ENCODE results near the gene VPS72.

VPS72 gene

GRCh38 chr1:151133018-151133806 is 56.8 kb downstream of the VPS72 start:
- in situ Hi-C loops (cut with HindIII; ENCODE audit: low sequenced_read_pairs), result no loop called here
- no peak for DNase-seq (ENCODE audit: low read depth)
- H3K4me3 ChIP-seq (ENCODE audit: low read depth, low read length), result no peak overlapping the region
- TF ChIP-seq CTCF (IDR thresholded peaks at IDR 0.05; ENCODE audit: low read depth, low read length, missing control alignments), result no peak

DNA sequence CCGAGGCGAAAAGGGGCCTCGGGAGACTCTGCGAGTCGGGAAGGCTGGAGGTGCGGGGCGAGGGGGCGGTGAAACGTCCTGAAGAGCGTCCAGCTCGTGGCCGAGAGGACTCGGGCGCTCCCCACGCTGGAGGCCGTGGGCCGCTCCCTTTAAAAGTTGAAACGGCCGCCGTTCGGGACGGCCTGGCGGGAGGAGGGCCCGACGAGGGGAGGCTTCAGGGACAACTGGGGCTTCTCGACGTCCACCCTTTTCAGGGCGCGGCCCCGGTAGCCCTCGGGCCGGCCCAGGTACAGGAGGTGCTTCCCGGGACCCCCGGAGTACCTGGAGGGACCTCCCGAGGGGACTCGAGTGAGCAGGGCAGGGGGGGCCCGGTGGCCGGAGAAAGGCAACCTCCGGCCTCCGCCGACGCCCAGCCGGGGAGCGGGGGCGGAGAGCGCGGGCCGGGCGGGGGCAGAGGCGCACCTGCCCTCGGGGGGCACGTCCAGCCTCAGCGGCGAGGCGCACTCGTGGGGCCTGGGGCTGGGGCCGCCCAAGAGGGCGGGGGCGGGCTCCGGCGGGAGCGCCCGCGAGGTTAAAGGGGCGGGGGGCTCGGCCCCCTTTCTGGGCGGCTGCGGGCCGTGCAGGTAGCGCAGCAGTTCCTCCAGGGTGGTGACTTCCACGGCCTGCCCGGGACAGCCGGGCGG is 57.5 kb downstream of the VPS72 start:
- no peak overlapping the region for H3K4me3 ChIP-seq (ENCODE audit: low read depth, low read length)
- TF ChIP-seq CTCF (IDR thresholded peaks at IDR 0.05; ENCODE audit: low read depth, low read length, missing control alignments), result no peak
- in situ Hi-C loops (cut with HindIII; ENCODE audit: low sequenced_read_pairs), result no loop called here
- DNase-seq (ENCODE audit: low read depth), result no peak

DNA sequence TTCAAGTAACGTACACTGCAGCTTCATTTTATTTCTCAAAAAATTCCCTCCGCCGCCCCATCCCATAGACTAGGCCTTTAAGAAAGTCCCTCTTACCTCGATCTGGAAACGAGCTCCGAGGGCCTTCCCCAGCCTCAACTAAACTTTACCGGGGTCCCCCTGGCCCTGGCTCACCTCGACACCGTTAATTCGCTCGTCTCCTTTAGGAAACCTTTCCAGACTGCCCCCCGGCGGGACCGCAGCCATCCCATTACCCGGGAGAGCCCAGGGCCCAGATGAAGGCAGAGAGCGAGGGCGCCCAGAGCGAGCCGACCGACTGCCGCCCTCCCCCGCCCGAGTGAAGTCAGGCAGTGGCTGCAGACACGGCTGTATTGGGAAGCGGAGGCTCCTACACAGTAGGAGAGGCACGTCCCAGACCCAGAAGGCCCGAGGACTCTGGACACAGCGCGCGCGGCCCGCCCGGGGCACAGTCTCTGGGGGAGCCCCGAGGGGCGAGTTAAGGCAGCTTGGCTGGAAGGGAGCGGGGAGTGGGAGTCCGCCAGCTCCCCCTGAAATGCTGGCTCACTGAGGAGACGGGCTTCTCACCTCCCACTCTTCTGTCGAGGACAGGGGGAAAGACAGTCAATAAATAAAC is 58.2 kb downstream of the VPS72 start:
- DNase-seq (ENCODE audit: low read depth), result no peak

DNA sequence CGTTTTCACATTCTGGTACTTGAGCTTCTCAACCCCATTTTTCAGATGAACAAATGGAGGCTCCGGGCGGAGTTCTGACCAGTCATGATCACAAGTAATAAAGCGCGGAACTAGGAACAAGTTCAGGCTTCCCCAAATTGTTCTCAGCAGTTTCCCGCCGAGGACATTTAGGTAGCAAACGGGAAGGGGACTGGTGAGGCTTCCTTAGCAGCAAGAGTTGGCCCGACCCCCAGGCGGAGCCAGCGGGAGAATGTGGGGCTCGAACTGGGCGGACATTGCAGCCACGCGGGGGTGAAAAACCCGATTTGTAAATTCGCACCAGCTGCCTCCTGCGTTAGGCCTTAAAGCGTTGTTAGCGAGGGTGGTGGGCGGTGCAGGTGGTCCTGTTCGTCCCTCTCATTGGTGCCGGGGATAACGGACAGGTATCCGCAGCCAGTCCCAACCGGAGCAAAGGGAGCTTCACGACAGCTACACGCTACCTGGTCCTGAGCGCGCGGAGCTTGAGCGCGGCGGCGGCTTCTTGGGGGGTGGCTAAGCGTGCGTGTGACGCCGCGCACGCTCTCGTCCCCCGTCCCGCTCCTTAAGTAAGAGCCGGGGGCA is 58.9 kb downstream of the VPS72 start:
- no peak for TF ChIP-seq CTCF (IDR thresholded peaks at IDR 0.05; ENCODE audit: low read depth, low read length, missing control alignments)
- H3K4me3 ChIP-seq (ENCODE audit: low read depth, low read length), result peak overlapping the region; percentile 27
- DNase-seq (ENCODE audit: low read depth), result peak; percentile 69
- in situ Hi-C loops (cut with HindIII; ENCODE audit: low sequenced_read_pairs), result no loop called here

More for the DNA sequence above, 58.2 kb downstream of the VPS72 start:
- in situ Hi-C loops (cut with HindIII; ENCODE audit: low sequenced_read_pairs), result no loop called here
- no peak for TF ChIP-seq CTCF (IDR thresholded peaks at IDR 0.05; ENCODE audit: low read depth, low read length, missing control alignments)
- H3K4me3 ChIP-seq (ENCODE audit: low read depth, low read length), result peak overlapping the region; percentile 27

DNA sequence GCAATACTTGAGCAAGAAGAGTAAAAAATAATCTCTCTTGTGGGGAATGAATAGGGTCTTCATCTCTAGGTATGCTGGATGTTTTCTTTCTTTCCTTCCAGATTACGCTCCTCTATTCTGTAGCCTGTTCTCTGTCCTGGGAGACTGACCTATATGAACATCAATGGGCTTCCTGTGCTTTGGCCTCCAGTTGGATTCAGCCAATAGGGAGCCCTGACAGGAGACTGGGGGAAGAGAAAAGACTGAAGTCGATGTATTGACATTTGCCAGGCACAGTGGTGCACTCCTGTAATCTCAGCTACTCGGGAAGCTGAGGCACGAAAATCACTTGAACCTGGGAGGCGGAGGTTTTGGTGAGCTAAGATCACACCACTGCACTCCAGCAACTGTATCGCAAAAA is 61.2 kb downstream of the VPS72 start:
- DNase-seq (ENCODE audit: low read depth), result no peak
- no peak for TF ChIP-seq CTCF (IDR thresholded peaks at IDR 0.05; ENCODE audit: low read depth, low read length, missing control alignments)
- no peak overlapping the region for H3K4me3 ChIP-seq (ENCODE audit: low read depth, low read length)
- in situ Hi-C loops (cut with HindIII; ENCODE audit: low sequenced_read_pairs), result no loop called here

Measured in astrocyte of the cerebellum (primary cell).